ENCODE results near the gene ZFP36L2.

Gene ZFP36L2

DNA sequence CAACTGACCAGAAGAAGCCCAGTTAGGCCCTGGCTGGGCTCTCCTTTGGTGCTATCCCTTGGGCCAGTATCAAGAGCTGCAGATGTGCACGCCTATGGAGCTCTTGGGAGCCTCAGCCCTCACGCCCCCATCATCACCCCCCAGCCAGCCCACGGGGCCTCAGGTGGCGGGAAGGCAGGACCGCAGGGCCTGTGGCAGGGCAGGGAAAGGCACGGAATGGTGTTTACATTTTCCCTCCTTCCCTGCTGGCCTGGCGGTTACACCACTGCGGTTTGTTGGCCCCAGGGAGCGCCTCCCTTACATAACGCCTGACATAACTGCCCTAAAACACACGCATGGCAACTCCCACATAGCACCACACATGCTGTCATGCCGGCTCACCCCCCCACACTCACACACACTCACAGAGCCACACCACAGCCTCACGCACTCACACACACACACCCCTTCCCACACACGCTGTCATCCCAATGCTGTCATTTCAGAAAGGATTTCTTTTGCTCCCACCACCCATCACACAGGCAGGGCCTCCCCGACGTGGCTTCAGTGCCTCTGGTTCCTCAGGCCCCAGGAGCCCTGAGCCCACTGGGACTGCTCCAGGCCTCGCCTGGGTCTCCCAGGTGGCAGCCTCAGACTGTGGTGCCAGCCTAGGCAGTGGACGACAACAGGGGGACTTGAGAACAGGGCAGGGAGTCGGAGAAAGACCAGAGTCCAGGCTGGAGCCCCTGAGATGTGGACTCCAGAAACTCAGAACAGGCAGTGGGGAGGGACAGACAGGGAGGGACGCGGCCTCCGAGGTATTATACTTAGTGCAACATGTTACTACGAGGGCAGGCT lies 15.7 kb downstream of the ZFP36L2 start (continued):
- TF ChIP-seq ZSCAN23 (tag by site-specific recombination; IDR thresholded peaks at IDR 0.05) (no peak), ZEB2 (tag by site-specific recombination; IDR thresholded peaks at IDR 0.05) (peak; percentile 44; the same call in 1 of the 2 replicates), ZNF211 (tag by site-specific recombination; IDR thresholded peaks at IDR 0.05; ENCODE audit: low read depth) (no peak), ZNF555 (tag by site-specific recombination; conservative IDR thresholded peaks at IDR 0.05) (no peak), ZBTB8A (tag by site-specific recombination; IDR thresholded peaks at IDR 0.05) (peak; percentile 78), ZNF311 (tag by site-specific recombination; IDR thresholded peaks at IDR 0.05; ENCODE audit: borderline replicate concordance) (no peak), EGR2 (tag by site-specific recombination; IDR thresholded peaks at IDR 0.05; ENCODE audit: low read depth) (peak; percentile 99), ZNF549 (tag by site-specific recombination; IDR thresholded peaks at IDR 0.05) (no peak), ZNF560 (tag by site-specific recombination; IDR thresholded peaks at IDR 0.05; ENCODE audit: borderline replicate concordance) (no peak), ZNF514 (tag by site-specific recombination; IDR thresholded peaks at IDR 0.05) (no peak), GLI2 (tag by site-specific recombination; IDR thresholded peaks at IDR 0.05; ENCODE audit: borderline replicate concordance, low read depth) (no peak), OVOL3 (tag by site-specific recombination; IDR thresholded peaks at IDR 0.05) (no peak), KLF10 (tag by site-specific recombination; IDR thresholded peaks at IDR 0.05) (no peak), ZNF830 (tag by site-specific recombination; IDR thresholded peaks at IDR 0.05; ENCODE audit: low read depth) (no peak), ZNF624 (tag by site-specific recombination; IDR thresholded peaks at IDR 0.05) (no peak), HOXA7 (CRISPR knock-in tag; IDR thresholded peaks at IDR 0.05; ENCODE audit: borderline replicate concordance) (no peak), ZNF221 (tag by site-specific recombination; IDR thresholded peaks at IDR 0.05; ENCODE audit: borderline replicate concordance) (no peak), BCL11A (tag by site-specific recombination; IDR thresholded peaks at IDR 0.05; ENCODE audit: low read depth) (no peak), ZNF664 (tag by site-specific recombination; IDR thresholded peaks at IDR 0.05) (no peak), REPIN1 (tag by site-specific recombination; IDR thresholded peaks at IDR 0.05; ENCODE audit: low read depth) (no peak), ZNF248 (tag by site-specific recombination; IDR thresholded peaks at IDR 0.05) (no peak), KLF9 (tag by site-specific recombination; IDR thresholded peaks at IDR 0.05; ENCODE audit: low read depth) (no peak), SP3 (tag by site-specific recombination; IDR thresholded peaks at IDR 0.05) (no peak), ZNF274 (IDR thresholded peaks at IDR 0.05; ENCODE audit: low read length) (no peak), ZNF274 (tag by site-specific recombination; IDR thresholded peaks at IDR 0.05; ENCODE audit: borderline replicate concordance) (no peak), ZNF155 (tag by site-specific recombination; IDR thresholded peaks at IDR 0.05) (no peak)
- TF ChIP-seq, protein P1, sequence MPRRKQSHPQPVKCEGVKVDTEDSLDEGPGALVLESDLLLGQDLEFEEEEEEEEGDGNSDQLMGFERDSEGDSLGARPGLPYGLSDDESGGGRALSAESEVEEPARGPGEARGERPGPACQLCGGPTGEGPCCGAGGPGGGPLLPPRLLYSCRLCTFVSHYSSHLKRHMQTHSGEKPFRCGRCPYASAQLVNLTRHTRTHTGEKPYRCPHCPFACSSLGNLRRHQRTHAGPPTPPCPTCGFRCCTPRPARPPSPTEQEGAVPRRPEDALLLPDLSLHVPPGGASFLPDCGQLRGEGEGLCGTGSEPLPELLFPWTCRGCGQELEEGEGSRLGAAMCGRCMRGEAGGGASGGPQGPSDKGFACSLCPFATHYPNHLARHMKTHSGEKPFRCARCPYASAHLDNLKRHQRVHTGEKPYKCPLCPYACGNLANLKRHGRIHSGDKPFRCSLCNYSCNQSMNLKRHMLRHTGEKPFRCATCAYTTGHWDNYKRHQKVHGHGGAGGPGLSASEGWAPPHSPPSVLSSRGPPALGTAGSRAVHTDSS (tag by site-specific recombination; IDR thresholded peaks at IDR 0.05) = no peak
- TF ChIP-seq, protein P2, sequence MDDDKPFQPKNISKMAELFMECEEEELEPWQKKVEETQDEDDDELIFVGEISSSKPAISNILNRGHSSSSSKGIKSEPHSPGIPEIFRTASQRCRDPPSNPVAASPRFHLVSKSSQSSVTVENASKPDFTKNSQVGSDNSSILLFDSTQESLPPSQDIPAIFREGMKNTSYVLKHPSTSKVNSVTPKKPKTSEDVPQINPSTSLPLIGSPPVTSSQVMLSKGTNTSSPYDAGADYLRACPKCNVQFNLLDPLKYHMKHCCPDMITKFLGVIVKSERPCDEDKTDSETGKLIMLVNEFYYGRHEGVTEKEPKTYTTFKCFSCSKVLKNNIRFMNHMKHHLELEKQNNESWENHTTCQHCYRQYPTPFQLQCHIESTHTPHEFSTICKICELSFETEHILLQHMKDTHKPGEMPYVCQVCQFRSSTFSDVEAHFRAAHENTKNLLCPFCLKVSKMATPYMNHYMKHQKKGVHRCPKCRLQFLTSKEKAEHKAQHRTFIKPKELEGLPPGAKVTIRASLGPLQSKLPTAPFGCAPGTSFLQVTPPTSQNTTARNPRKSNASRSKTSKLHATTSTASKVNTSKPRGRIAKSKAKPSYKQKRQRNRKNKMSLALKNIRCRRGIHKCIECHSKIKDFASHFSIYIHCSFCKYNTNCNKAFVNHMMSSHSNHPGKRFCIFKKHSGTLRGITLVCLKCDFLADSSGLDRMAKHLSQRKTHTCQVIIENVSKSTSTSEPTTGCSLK (tag by site-specific recombination; IDR thresholded peaks at IDR 0.05) = no peak
- TF ChIP-seq, protein P3, sequence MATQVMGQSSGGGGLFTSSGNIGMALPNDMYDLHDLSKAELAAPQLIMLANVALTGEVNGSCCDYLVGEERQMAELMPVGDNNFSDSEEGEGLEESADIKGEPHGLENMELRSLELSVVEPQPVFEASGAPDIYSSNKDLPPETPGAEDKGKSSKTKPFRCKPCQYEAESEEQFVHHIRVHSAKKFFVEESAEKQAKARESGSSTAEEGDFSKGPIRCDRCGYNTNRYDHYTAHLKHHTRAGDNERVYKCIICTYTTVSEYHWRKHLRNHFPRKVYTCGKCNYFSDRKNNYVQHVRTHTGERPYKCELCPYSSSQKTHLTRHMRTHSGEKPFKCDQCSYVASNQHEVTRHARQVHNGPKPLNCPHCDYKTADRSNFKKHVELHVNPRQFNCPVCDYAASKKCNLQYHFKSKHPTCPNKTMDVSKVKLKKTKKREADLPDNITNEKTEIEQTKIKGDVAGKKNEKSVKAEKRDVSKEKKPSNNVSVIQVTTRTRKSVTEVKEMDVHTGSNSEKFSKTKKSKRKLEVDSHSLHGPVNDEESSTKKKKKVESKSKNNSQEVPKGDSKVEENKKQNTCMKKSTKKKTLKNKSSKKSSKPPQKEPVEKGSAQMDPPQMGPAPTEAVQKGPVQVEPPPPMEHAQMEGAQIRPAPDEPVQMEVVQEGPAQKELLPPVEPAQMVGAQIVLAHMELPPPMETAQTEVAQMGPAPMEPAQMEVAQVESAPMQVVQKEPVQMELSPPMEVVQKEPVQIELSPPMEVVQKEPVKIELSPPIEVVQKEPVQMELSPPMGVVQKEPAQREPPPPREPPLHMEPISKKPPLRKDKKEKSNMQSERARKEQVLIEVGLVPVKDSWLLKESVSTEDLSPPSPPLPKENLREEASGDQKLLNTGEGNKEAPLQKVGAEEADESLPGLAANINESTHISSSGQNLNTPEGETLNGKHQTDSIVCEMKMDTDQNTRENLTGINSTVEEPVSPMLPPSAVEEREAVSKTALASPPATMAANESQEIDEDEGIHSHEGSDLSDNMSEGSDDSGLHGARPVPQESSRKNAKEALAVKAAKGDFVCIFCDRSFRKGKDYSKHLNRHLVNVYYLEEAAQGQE (tag by site-specific recombination; IDR thresholded peaks at IDR 0.05) = no peak
- TF ChIP-seq, protein P4, sequence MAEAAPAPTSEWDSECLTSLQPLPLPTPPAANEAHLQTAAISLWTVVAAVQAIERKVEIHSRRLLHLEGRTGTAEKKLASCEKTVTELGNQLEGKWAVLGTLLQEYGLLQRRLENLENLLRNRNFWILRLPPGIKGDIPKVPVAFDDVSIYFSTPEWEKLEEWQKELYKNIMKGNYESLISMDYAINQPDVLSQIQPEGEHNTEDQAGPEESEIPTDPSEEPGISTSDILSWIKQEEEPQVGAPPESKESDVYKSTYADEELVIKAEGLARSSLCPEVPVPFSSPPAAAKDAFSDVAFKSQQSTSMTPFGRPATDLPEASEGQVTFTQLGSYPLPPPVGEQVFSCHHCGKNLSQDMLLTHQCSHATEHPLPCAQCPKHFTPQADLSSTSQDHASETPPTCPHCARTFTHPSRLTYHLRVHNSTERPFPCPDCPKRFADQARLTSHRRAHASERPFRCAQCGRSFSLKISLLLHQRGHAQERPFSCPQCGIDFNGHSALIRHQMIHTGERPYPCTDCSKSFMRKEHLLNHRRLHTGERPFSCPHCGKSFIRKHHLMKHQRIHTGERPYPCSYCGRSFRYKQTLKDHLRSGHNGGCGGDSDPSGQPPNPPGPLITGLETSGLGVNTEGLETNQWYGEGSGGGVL (tag by site-specific recombination; IDR thresholded peaks at IDR 0.05) = peak; percentile 94
